GM19455 (cell line): ENCODE results near the gene ZBTB7A.
"Not testable (repeated sequence)": the region's sequence is repeated elsewhere in the genome, so short reads cannot be mapped to it uniquely, and the experiment has no call there.

Source experiments
- ATAC-seq: cut with Tn5 transposase; IDR thresholded peaks from one replicate; pipeline ENCODE4 v1.9.1; 2021; ENCODE audit not compliant: unreplicated experiment

Gene ZBTB7A

DNA sequence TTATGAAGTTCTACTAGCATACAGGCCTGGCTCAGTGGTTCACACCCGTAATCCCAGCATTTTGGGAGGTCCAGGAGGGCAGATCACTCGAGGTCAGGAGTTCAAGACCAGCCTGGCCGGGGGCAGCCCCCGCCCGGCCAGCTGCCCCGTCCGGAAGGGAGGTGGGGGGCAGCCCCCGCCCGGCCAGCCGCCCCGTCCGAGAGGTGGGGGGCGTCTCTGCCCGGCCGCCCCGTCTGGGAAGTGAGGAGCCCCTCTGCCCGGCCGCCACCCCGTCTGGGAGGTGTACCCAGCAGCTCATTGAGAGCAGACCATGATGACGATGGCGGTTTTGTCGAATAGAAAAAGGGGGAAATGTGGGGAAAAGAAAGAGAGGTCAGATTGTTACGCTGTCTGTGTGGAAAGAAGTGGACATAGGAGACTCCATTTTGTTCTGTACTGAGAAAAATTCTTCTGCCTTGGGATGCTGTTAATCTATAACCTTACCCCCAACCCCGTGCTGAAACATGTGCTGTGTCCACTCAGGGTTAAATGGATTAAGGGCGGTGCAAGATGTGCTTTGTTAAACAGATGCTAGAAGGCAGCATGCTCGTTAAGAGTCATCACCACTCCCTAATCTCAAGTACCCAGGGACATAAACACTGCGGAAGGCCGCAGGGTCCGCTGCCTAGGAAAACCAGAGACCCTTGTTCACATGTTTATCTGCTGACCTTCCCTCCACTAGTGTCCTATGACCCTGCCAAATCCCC, 67.9 kb downstream of the ZBTB7A start:
- not testable (repeated sequence) for ATAC-seq

- ATAC-seq, result no peak
Observed at GRCh38 chr19:3995607-3996006, 71.1 kb downstream of the ZBTB7A start.
